Stimulated activated CD4-positive, alpha-beta T cell treated with anti-CD3 and anti-CD28 coated beads, Interleukin-12 subunit alpha, Interleukin-12 subunit beta, amount 100 ng/mL, for 24 hours (primary cell): ENCODE measurements around the gene SEC11A.
"Not testable (repeated sequence)": the region's sequence is repeated elsewhere in the genome, so short reads cannot be mapped to it uniquely, and the experiment has no call there.

Experiments used
- DNase-seq, 2 experiments: peaks; one replicate each; pipeline ENCODE4 v3.0.0-alpha.2; 2020; ENCODE audit warnings: low read depth in 2 of 2

The SEC11A gene

GRCh38 chr15:84642640-84643039 lies 73.3 kb downstream of the SEC11A start:
- not testable (repeated sequence) for DNase-seq

GRCh38 chr15:84641871-84642270 lies 74.1 kb downstream of the SEC11A start:
- DNase-seq = not testable (repeated sequence)

GRCh38 chr15:84638103-84638502 lies 77.8 kb downstream of the SEC11A start:
- DNase-seq = no peak

GRCh38 chr15:84634228-84634837 lies 81.6 kb downstream of the SEC11A start:
- no peak for DNase-seq

GRCh38 chr15:84633311-84634227 lies 82.4 kb downstream of the SEC11A start:
- peak; percentile 39 to 64 for DNase-seq

GRCh38 chr15:84631706-84632272 lies 84.2 kb downstream of the SEC11A start:
- no peak for DNase-seq

- no peak for DNase-seq
These were observed 86.9 kb downstream of the SEC11A start for GRCh38 chr15:84629033-84629432.

- DNase-seq = no peak
These were observed 90.8 kb downstream of the SEC11A start for GRCh38 chr15:84625123-84625522.

GRCh38 chr15:84624359-84624758 lies 91.6 kb downstream of the SEC11A start:
- DNase-seq = no peak

GRCh38 chr15:84621358-84621979 lies 94.5 kb downstream of the SEC11A start:
- no peak for DNase-seq

GRCh38 chr15:84620626-84621025 lies 95.3 kb downstream of the SEC11A start:
- DNase-seq = no peak
